PFSK-1 (cell line): Measurements from ENCODE around the gene SH3BP5.

Source experiments
- FOXP2 ChIP-seq: optimal IDR thresholded peaks from 2 replicates; pipeline ENCODE3; 2011; ENCODE audit warnings: borderline replicate concordance, control low read depth, inconsistent platforms; ENCODE audit not compliant: insufficient read depth; ENCODE audit errors: extremely low read length, extremely low read depth
- POLR2AphosphoS5 ChIP-seq: IDR thresholded peaks from 2 replicates; pipeline ENCODE4 v1.6.1; 2012; ENCODE audit warnings: low read depth, mild to moderate bottlenecking, control low read depth, low read length, moderate library complexity
- REST ChIP-seq, 2 experiments: IDR thresholded peaks; 2 replicates each; pipeline versions ENCODE4 v1.6.1 to v1.8.0; 2011 to 2012; ENCODE audit warnings: low read depth in 2 of 2, low read length in 2 of 2, control low read depth in 1 of 2, inconsistent platforms in 1 of 2, mild to moderate bottlenecking in 1 of 2, moderate library complexity in 1 of 2; ENCODE audit not compliant: insufficient read depth in 1 of 2
- SIN3A ChIP-seq: IDR thresholded peaks from 2 replicates; pipeline ENCODE4 v1.6.1; 2012; ENCODE audit warnings: mild to moderate bottlenecking, low read length, moderate library complexity, borderline replicate concordance; ENCODE audit not compliant: insufficient read depth
- TAF1 ChIP-seq: IDR thresholded peaks from 2 replicates; pipeline ENCODE4 v1.6.1; 2012; ENCODE audit warnings: low read length, control low read depth, borderline replicate concordance; ENCODE audit not compliant: insufficient read depth

- TF ChIP-seq POLR2AphosphoS5 (no peak), TAF1 (no peak), REST (IDR thresholded peaks at IDR 0.05; ENCODE audit: insufficient read depth in 1 of 2, low read depth in 2 of 2, low read length in 2 of 2) (no peak), SIN3A (no peak), FOXP2 (no peak)
Measured at GRCh38 chr3:15287565-15288330, 44.6 kb downstream of the SH3BP5 start.
